Measurements from ENCODE around the gene RNF121. TPM values are rescaled to one million over a fixed set of nuclear protein-coding genes. Genes with fewer than 3 reads are reported as not detected.

The RNF121 gene
- total RNA-seq, 6 donors from 2014 or later = 16.0 to 112 (median 28.3) TPM

- no peaks in the 10 kb centered on the region for H3K27me3 ChIP-seq
- H3K27ac ChIP-seq = no peak overlapping the region
- 89 to 95% methylated on average over 9 of the region's 9 CpGs for WGBS, 2 donors
- TF ChIP-seq POLR2AphosphoS5 (IDR thresholded peaks at IDR 0.05) (no peak), CTCF (IDR thresholded peaks at IDR 0.05) (no peak), POLR2A (IDR thresholded peaks at IDR 0.05) (no peak), EP300 (IDR thresholded peaks at IDR 0.05) (no peak)
- DNase-seq = no peak
- no peaks in the 10 kb centered on the region for H3K4me1 ChIP-seq
- peaks cover 4 to 58% (median 24%) of the 10 kb centered on the region in 4 donors for H3K36me3 ChIP-seq
- ATAC-seq (ENCODE audit: low FRiP score in 2 of 2) = no peak
- no peak overlapping the region for H3K4me3 ChIP-seq
- H3K9me3 ChIP-seq = no peaks in the 10 kb centered on the region
These were observed 11.2 kb upstream of the RNF121 start for GRCh38 chr11:71917646-71918140.

GRCh38 chr11:71927820-71928736 is 768 bp upstream of the RNF121 start, which contains the start of gene XNDC1N:
Gene XNDC1N (minus strand): TSS chr11:71928594. CDS start chr11:71923353, 5,241 bp downstream.
- no peaks in the 10 kb centered on the region for H3K27me3 ChIP-seq
- no peaks in the 10 kb centered on the region for H3K9me3 ChIP-seq
- peaks cover 0 to 7% (median 0%) of the 10 kb centered on the region in 4 donors for H3K36me3 ChIP-seq
- H3K27ac ChIP-seq = peak within 1 kb of the TSS; percentile 90 to 95 (median 93)
- DNase-seq (peak; percentile 62 to 74), ATAC-seq (ENCODE audit: low FRiP score in 2 of 2) (peak; percentile 95 to 96)
- H3K4me1 ChIP-seq = peaks cover 22 to 36% (median 23%) of the 10 kb centered on the region in 4 donors
- H3K4me3 ChIP-seq = peak within 1 kb of the TSS; percentile 79 to 97 (median 90)
- WGBS, 2 donors = 0 to 1% methylated on average over 31 to 40 of the region's 40 CpGs
- no peak for TF ChIP-seq CTCF (IDR thresholded peaks at IDR 0.05)
- TF ChIP-seq EP300 (IDR thresholded peaks at IDR 0.05) = no peak
- TF ChIP-seq POLR2AphosphoS5 (IDR thresholded peaks at IDR 0.05) = peak in 1 of 2 donors; percentile 48
- TF ChIP-seq POLR2A (IDR thresholded peaks at IDR 0.05) = no peak

GRCh38 chr11:71929491-71929890 is 645 bp downstream of the RNF121 start:
- H3K27me3 ChIP-seq = no peaks in the 10 kb centered on the region
- no peak for TF ChIP-seq POLR2AphosphoS5 (IDR thresholded peaks at IDR 0.05)
- 5 to 6% methylated on average over 6 of the region's 6 CpGs for WGBS, 2 donors
- H3K4me3 ChIP-seq = peak overlapping the region; percentile 79 to 97 (median 90)
- peak overlapping the region in 2 of 4 donors; percentile 95 for H3K27ac ChIP-seq
- H3K9me3 ChIP-seq = no peaks in the 10 kb centered on the region
- DNase-seq (no peak), ATAC-seq (ENCODE audit: low FRiP score in 2 of 2) (no peak)
- peaks cover 0 to 7% (median 0%) of the 10 kb centered on the region in 4 donors for H3K36me3 ChIP-seq
- H3K4me1 ChIP-seq = peaks cover 22 to 36% (median 23%) of the 10 kb centered on the region in 4 donors

- Histone ChIP-seq H3K4me3 (no peak overlapping the region), H3K36me3 (no peaks in the 10 kb centered on the region), H3K27ac (no peak overlapping the region), H3K4me1 (peaks cover 22 to 36% (median 23%) of the 10 kb centered on the region in 4 donors), H3K27me3 (no peaks in the 10 kb centered on the region), H3K9me3 (no peaks in the 10 kb centered on the region)
- ATAC-seq (ENCODE audit: low FRiP score in 2 of 2) (no peak), DNase-seq (no peak)
- 73 to 78% methylated on average over 11 of the region's 11 CpGs for whole genome bisulfite sequencing, 2 donors
- TF ChIP-seq POLR2AphosphoS5 (IDR thresholded peaks at IDR 0.05) (no peak), CTCF (IDR thresholded peaks at IDR 0.05) (no peak), EP300 (IDR thresholded peaks at IDR 0.05) (no peak), POLR2A (IDR thresholded peaks at IDR 0.05) (no peak)
These were observed 1.9 kb downstream of the RNF121 start for GRCh38 chr11:71930556-71931244.

- H3K9me3 ChIP-seq = no peaks in the 10 kb centered on the region
- peaks cover 22 to 36% (median 23%) of the 10 kb centered on the region in 4 donors for H3K4me1 ChIP-seq
- ATAC-seq (ENCODE audit: low FRiP score in 2 of 2) (no peak), DNase-seq (no peak)
- no peaks in the 10 kb centered on the region for H3K27me3 ChIP-seq
- H3K4me3 ChIP-seq = no peak overlapping the region
- no peaks in the 10 kb centered on the region for H3K36me3 ChIP-seq
- WGBS, 2 donors = 64 to 65% methylated on average over 2 of the region's 2 CpGs
- no peak overlapping the region for H3K27ac ChIP-seq
- TF ChIP-seq POLR2A (IDR thresholded peaks at IDR 0.05) = no peak
- TF ChIP-seq EP300 (IDR thresholded peaks at IDR 0.05) = no peak
- no peak for TF ChIP-seq CTCF (IDR thresholded peaks at IDR 0.05)
- no peak for TF ChIP-seq POLR2AphosphoS5 (IDR thresholded peaks at IDR 0.05)
These were observed 2.4 kb downstream of the RNF121 start for GRCh38 chr11:71931245-71931602.

Measured in upper lobe of left lung (tissue), 6 donors.